Measurements from ENCODE around the gene CGRRF1. TPM values are rescaled to one million over a fixed set of nuclear protein-coding genes. Genes with fewer than 3 reads are reported as not detected.

Gene CGRRF1
- total and polyA plus RNA-seq, 2 of the 13 experiments (the other 11 are each of a cell fraction or from before 2014, with no cell fraction given): 16.8 to 18.2 TPM

DNA sequence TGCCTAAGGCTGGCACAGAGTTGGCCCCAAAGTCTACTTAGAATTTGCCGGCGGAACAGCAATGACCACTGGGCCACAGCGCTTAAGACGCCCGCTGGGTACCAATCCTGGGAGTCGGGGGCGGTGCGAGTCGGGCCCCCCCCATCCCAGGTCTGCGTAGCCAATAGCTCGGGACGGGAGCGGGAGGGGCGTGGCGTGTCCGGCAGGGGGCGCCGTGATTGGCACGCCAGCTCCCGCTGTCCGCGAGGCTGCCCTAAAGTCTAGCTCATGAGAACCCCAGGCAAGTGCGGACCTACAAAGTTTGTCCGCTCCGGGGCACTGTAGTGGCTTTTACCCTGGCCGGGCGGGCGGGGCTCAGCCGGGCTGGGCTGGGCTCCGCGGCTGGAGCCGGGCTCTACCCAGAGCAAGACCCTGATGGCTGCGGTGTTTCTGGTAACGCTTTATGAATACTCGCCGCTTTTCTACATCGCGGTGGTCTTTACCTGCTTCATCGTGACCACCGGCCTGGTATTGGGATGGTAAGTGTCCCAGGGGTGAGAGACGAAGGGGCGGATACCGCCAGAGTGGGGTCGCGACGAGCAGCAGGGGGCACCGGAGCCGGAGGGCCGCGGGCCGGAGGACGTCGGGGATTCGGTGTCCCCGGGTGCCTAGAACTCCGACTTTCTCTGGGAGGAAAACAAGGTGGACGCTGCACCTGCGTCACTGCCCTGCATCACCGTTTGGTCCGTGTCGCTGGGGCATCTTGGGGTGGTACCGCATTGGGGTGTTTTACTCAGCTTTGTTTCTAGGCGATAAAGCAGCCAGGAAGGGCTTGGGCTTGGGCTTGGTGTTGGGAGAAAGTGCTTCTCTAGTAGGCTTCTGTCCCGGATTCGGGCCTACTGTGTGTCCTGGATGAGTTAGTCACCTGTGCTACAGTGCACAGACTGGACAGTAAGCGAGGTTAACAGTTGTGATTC is at the start of gene CGRRF1 (continued):
- TF ChIP-seq PCBP1 (IDR thresholded peaks at IDR 0.05; ENCODE audit: borderline replicate concordance, low read depth, low read length): 0 out of 2 replicates have a peak, but pooled peaks have one; percentile 32
- TF ChIP-seq YEATS2 (CRISPR knock-in tag; IDR thresholded peaks at IDR 0.05; ENCODE audit: borderline replicate concordance): peak; percentile 93
- TF ChIP-seq, protein P1, sequence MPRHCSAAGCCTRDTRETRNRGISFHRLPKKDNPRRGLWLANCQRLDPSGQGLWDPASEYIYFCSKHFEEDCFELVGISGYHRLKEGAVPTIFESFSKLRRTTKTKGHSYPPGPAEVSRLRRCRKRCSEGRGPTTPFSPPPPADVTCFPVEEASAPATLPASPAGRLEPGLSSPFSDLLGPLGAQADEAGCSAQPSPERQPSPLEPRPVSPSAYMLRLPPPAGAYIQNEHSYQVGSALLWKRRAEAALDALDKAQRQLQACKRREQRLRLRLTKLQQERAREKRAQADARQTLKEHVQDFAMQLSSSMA (CRISPR knock-in tag; IDR thresholded peaks at IDR 0.05): peak; percentile 70; the same call in 1 of the 2 replicates
- TF ChIP-seq KDM5A (IDR thresholded peaks at IDR 0.05; ENCODE audit: borderline replicate concordance, low read length): peak; percentile 93
- TF ChIP-seq TAF1 (CRISPR knock-in tag; IDR thresholded peaks at IDR 0.05): peak; percentile 69; the same call in 1 of the 2 replicates
- TF ChIP-seq, protein P2, sequence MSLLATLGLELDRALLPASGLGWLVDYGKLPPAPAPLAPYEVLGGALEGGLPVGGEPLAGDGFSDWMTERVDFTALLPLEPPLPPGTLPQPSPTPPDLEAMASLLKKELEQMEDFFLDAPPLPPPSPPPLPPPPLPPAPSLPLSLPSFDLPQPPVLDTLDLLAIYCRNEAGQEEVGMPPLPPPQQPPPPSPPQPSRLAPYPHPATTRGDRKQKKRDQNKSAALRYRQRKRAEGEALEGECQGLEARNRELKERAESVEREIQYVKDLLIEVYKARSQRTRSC (CRISPR knock-in tag; IDR thresholded peaks at IDR 0.05; ENCODE audit: low read depth): no peak
- peak; percentile 99 for TF ChIP-seq ZMYM4 (CRISPR knock-in tag; IDR thresholded peaks at IDR 0.05)
- TF ChIP-seq KDM6A (CRISPR knock-in tag; IDR thresholded peaks at IDR 0.05; ENCODE audit: low read depth): no peak
- TF ChIP-seq SIX1 (CRISPR knock-in tag; IDR thresholded peaks at IDR 0.05; ENCODE audit: borderline replicate concordance): no peak
- peak; percentile 86; the same call in 1 of the 2 replicates for TF ChIP-seq SMAD3 (CRISPR knock-in tag; IDR thresholded peaks at IDR 0.05)
- peak; percentile 20; the same call in 1 of the 2 replicates for TF ChIP-seq ZNF143 (CRISPR knock-in tag; IDR thresholded peaks at IDR 0.05)
- peak; percentile 66; the same call in 1 of the 2 replicates for TF ChIP-seq MYC (CRISPR knock-in tag; IDR thresholded peaks at IDR 0.05; ENCODE audit: borderline replicate concordance)
- TF ChIP-seq ZNF556 (CRISPR knock-in tag; IDR thresholded peaks at IDR 0.05; ENCODE audit: borderline replicate concordance): peak; percentile 61; the same call in 1 of the 2 replicates
- TF ChIP-seq EED (CRISPR knock-in tag; IDR thresholded peaks at IDR 0.05): peak; percentile 78; the same call in 1 of the 2 replicates
- TF ChIP-seq ZNF24 (IDR thresholded peaks at IDR 0.05): no peak
- no peak for TF ChIP-seq ZNF44 (CRISPR knock-in tag; IDR thresholded peaks at IDR 0.05)
- TF ChIP-seq ZBTB21 (CRISPR knock-in tag; IDR thresholded peaks at IDR 0.05): no peak
- peak; percentile 45 for TF ChIP-seq AGO1 (IDR thresholded peaks at IDR 0.05; ENCODE audit: low read depth, low read length, poor library complexity, severe bottlenecking)
- TF ChIP-seq, protein P3, sequence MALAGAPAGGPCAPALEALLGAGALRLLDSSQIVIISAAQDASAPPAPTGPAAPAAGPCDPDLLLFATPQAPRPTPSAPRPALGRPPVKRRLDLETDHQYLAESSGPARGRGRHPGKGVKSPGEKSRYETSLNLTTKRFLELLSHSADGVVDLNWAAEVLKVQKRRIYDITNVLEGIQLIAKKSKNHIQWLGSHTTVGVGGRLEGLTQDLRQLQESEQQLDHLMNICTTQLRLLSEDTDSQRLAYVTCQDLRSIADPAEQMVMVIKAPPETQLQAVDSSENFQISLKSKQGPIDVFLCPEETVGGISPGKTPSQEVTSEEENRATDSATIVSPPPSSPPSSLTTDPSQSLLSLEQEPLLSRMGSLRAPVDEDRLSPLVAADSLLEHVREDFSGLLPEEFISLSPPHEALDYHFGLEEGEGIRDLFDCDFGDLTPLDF (CRISPR knock-in tag; IDR thresholded peaks at IDR 0.05): peak; percentile 71
- TF ChIP-seq TSC22D2 (CRISPR knock-in tag; IDR thresholded peaks at IDR 0.05; ENCODE audit: borderline replicate concordance): no peak
- TF ChIP-seq RXRA (CRISPR knock-in tag; IDR thresholded peaks at IDR 0.05): peak; percentile 67
- peak; percentile 92; the same call in 1 of the 2 replicates for TF ChIP-seq ZNF34 (CRISPR knock-in tag; IDR thresholded peaks at IDR 0.05; ENCODE audit: borderline replicate concordance)
- 0 out of 2 replicates have a peak, but pooled peaks have one; percentile 58 for TF ChIP-seq ZFP36L1 (CRISPR knock-in tag; IDR thresholded peaks at IDR 0.05)
- TF ChIP-seq, protein P4, sequence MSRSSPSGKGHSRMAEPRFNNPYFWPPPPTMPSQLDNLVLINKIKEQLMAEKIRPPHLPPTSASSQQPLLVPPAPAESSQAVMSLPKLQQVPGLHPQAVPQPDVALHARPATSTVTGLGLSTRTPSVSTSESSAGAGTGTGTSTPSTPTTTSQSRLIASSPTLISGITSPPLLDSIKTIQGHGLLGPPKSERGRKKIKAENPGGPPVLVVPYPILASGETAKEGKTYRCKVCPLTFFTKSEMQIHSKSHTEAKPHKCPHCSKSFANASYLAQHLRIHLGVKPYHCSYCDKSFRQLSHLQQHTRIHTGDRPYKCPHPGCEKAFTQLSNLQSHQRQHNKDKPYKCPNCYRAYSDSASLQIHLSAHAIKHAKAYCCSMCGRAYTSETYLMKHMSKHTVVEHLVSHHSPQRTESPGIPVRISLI (CRISPR knock-in tag; IDR thresholded peaks at IDR 0.05; ENCODE audit: borderline replicate concordance): peak; percentile 40; the same call in 1 of the 2 replicates

Data from HepG2 (cell line).